PC-9 (cell line): ENCODE data around the gene DOP1A.

Experiments used
- CTCF ChIP-seq: fragments of 200-600 bp; sonication (generic); conservative IDR thresholded peaks from 2 replicates; pipeline ENCODE4 v1.6.1; 2017; ENCODE audit warnings: mixed run types, antibody characterized with exemption, mild to moderate bottlenecking, moderate library complexity
- EZH2 ChIP-seq: fragments of 200-600 bp; sonication (generic); IDR thresholded peaks from 2 replicates; pipeline ENCODE4 v1.8.0; 2017; ENCODE audit warnings: antibody characterized with exemption, low read depth

GRCh38 chr6:83153883-83154521 is 86.5 kb downstream of the DOP1A start:
- TF ChIP-seq CTCF (no peak), EZH2 (no peak)
